Type B pancreatic cell (in vitro differentiated cells): ENCODE measurements around the gene XPNPEP2. TPM values are rescaled to one million over a fixed set of nuclear protein-coding genes. Genes with fewer than 3 reads are reported as not detected.

Experiments
- DNase-seq: peaks from one replicate; pipeline ENCODE4 v3.0.0; 2021; ENCODE audit warnings: mixed read lengths; ENCODE audit not compliant: unreplicated experiment; ENCODE audit errors: extremely low spot score
- H3K27ac Mint-ChIP-seq: 2 replicates; pipeline ENCODE4 v1.8.0; 2021; ENCODE audit warnings: mild to moderate bottlenecking, mixed read lengths
- H3K27me3 Mint-ChIP-seq: 2 replicates; pipeline ENCODE4 v1.8.0; 2021; ENCODE audit warnings: mixed read lengths
- H3K36me3 Mint-ChIP-seq: 2 replicates; pipeline ENCODE4 v1.8.0; 2021; ENCODE audit warnings: mixed read lengths
- H3K4me1 Mint-ChIP-seq: one replicate; pipeline ENCODE4 v1.8.0; 2021; ENCODE audit warnings: mixed read lengths; ENCODE audit not compliant: unreplicated experiment
- H3K4me3 Mint-ChIP-seq: 2 replicates; pipeline ENCODE4 v1.8.0; 2021; ENCODE audit warnings: mild to moderate bottlenecking, mixed read lengths
- H3K9me3 Mint-ChIP-seq: 2 replicates; pipeline ENCODE4 v1.8.0; 2021; ENCODE audit warnings: mixed read lengths
- total RNA-seq: library from RNA; stranded (reverse); gene quantifications from 2 replicates; pipeline ENCODE4 v1.2.1, GENCODE V29; 2021; ENCODE audit warnings: low replicate concordance
- TF ChIP-seq, protein P1 (sequence below): fragments of 200-600 bp; sonication (generic); conservative IDR thresholded peaks from 2 replicates; pipeline ENCODE4 v1.5.0; 2021; ENCODE audit warnings: antibody characterized with exemption, mild to moderate bottlenecking

Gene XPNPEP2
- total RNA-seq, 1 donor from 2014 or later, result 1.2 TPM

DNA sequence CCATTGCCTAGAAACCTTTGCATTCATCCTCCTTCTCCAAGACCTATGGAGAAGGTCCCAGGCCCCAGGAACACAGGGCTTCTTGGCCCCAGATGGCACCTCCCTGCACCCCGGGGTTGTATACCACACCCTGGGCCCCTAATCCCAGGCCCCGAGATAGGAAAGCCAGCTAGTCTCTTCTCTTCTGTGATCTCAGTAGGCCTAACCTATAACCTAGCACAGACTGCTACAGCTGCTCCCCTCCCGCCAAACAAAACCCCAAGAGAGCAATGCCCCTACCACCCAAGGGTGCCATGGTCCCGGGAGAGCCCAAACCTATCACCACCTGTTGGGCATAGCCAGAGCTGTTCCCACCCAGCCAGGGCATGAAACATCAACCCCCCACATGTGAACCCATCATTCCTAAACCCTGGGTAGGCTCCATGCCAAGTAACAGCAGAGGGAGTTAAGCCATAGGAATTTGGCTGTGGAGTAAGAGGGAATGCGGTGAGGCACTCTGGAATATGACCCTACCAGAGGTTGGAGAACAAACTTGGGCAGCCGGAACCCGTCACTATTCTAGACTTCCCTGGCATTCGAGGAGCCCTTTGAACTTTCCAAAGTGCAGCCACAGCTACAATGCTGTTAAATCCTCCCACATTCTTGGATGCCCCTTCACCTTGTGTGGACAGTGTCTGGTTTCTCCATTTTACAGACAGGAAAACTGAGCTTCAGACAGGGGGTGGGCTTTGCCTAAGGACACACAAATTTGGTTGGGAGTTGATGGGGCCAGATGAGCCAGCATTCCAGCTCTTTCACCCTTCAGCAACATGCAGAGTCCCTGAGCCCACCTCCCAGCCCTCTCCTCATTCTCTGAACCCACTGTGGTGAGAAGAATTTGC, 30.0 kb downstream of the XPNPEP2 start:
- Mint-ChIP-seq H3K9me3 (no peaks in the 10 kb centered on the region), H3K4me3 (no peak overlapping the region), H3K27ac (no peak overlapping the region), H3K36me3 (no peaks in the 10 kb centered on the region), H3K27me3 (no peaks in the 10 kb centered on the region), H3K4me1 (no peaks in the 10 kb centered on the region)
- TF ChIP-seq, protein P1, sequence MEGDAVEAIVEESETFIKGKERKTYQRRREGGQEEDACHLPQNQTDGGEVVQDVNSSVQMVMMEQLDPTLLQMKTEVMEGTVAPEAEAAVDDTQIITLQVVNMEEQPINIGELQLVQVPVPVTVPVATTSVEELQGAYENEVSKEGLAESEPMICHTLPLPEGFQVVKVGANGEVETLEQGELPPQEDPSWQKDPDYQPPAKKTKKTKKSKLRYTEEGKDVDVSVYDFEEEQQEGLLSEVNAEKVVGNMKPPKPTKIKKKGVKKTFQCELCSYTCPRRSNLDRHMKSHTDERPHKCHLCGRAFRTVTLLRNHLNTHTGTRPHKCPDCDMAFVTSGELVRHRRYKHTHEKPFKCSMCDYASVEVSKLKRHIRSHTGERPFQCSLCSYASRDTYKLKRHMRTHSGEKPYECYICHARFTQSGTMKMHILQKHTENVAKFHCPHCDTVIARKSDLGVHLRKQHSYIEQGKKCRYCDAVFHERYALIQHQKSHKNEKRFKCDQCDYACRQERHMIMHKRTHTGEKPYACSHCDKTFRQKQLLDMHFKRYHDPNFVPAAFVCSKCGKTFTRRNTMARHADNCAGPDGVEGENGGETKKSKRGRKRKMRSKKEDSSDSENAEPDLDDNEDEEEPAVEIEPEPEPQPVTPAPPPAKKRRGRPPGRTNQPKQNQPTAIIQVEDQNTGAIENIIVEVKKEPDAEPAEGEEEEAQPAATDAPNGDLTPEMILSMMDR, result no peak
- no peak for DNase-seq

DNA sequence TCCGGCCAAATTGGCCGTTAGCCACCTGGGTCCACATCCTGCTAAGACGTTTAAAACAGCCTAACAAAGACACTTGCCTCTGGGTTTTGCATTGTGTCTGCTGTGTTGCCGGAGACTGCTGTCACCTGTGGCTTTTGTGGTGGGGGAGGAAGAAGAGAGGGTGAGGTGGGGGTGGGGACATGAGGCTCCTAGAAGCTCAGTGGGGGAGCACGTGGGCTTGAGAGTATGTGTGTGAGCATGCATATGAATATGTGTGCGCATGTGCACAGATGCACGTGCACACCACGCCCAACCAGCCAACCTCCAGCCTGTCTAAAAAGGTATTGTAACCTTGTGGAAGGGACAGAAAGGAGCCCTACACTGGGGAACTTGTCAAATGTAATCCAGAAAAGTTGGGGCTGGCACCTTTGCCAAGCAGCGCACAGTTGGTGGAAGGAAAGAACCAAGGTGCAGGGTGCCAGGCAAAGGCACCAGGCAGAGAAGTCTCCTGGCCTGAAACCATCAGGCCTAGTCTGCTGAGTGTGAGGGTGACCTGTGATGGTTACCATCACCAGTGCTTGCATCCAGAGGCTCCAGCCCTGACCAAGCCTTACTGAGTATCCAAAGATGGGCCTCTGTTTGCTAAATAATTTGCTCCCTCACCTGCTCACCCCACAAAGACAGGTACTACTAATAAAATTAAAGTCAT, 30.8 kb downstream of the XPNPEP2 start:
- H3K36me3 Mint-ChIP-seq, result no peaks in the 10 kb centered on the region
- DNase-seq, result no peak
- H3K4me3 Mint-ChIP-seq, result no peak overlapping the region
- H3K4me1 Mint-ChIP-seq, result no peaks in the 10 kb centered on the region
- TF ChIP-seq, protein P1, result no peak
- no peak overlapping the region for H3K27ac Mint-ChIP-seq
- H3K9me3 Mint-ChIP-seq, result no peaks in the 10 kb centered on the region
- no peaks in the 10 kb centered on the region for H3K27me3 Mint-ChIP-seq

DNA sequence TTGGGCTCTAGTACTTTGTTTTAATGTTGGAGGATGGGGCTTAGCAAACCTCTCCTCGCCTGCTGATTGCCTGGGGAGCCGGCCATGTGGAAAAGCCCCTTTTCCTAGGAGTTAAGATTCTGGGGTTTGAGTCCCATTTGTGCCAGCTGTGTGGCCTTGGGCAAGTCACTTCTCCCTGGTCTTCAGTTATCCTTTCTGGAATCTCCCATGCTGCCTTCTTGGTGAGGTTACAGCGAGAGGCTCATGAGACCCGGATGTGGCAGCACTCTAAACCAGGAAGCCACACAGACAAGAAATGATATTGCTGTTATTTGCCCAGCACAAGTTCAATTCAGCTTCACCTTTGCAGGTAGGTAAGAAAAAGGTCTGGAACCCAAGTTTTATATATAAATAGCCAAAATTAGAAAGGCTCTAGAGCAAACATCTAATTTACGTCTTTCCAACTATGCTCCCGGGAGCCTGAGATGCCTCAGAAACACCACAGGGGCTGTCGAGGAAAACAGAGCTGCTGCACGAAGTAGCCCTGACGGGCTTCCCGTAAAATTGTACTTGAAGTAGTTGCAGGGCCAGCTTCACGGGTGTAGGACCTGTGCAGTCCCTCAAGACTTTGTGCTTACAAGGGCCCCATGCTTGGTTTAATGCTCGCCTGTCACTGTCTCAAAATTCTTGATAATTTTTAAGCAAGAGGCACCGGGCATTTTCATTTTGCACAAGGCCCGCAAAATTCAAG, 32.7 kb downstream of the XPNPEP2 start:
- no peaks in the 10 kb centered on the region for H3K9me3 Mint-ChIP-seq

GRCh38 chrX:129772796-129773431, 34.1 kb downstream of the XPNPEP2 start:
- H3K4me1 Mint-ChIP-seq, result no peaks in the 10 kb centered on the region
- H3K36me3 Mint-ChIP-seq, result no peaks in the 10 kb centered on the region
- H3K27ac Mint-ChIP-seq, result no peak overlapping the region
- no peak for DNase-seq
- TF ChIP-seq, protein P1, result no peak
- H3K9me3 Mint-ChIP-seq, result no peaks in the 10 kb centered on the region
- no peak overlapping the region for H3K4me3 Mint-ChIP-seq
- no peaks in the 10 kb centered on the region for H3K27me3 Mint-ChIP-seq

More for the DNA sequence above, 32.7 kb downstream of the XPNPEP2 start:
- no peak overlapping the region for H3K27ac Mint-ChIP-seq
- H3K36me3 Mint-ChIP-seq, result no peaks in the 10 kb centered on the region
- H3K27me3 Mint-ChIP-seq, result no peaks in the 10 kb centered on the region
- H3K4me1 Mint-ChIP-seq, result no peaks in the 10 kb centered on the region
- H3K4me3 Mint-ChIP-seq, result no peak overlapping the region
- no peak for DNase-seq
- TF ChIP-seq, protein P1, result no peak
